ENCODE results near the gene TMEM37.

Gene TMEM37

DNA sequence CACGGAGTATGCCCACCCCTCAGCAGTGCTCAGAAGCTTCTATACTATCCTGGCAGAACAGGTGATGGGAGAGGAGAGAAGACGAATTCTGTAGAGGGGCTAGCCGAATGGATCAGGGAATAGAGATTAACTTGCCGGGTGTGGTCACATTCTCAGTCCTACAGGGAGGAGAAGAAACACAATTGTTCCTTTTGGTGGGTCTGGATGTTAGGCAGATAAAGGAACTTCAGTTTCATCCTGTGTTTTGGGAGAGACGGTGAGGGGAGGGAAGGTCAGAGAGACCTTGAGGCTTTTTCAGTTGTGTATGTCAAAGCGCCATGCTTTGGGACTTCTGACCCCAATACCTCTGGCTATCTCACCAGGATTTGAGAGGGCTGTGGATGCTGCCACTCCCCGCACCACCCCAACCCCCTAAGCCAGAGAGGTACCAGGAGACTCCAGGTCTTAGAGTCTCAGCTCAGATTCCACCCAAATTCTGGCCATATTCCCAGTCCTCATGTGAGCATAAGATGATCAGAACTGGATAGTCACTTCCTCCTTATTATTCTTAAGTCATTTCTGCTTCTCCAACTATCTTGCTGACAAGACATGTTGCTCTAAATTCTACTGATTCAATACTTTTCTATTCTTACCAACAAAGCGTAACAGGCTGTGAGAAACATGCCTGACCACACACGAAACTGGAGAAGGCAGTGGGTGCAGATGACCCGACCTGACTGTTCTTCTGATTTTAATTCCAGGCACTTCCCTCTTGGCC, 2.3 kb upstream of the TMEM37 start:
- H3K9me3 Mint-ChIP-seq, result no peaks in the 10 kb centered on the region
- H3K27ac Mint-ChIP-seq, result peak overlapping the region; percentile 70
- TF ChIP-seq, protein P1, sequence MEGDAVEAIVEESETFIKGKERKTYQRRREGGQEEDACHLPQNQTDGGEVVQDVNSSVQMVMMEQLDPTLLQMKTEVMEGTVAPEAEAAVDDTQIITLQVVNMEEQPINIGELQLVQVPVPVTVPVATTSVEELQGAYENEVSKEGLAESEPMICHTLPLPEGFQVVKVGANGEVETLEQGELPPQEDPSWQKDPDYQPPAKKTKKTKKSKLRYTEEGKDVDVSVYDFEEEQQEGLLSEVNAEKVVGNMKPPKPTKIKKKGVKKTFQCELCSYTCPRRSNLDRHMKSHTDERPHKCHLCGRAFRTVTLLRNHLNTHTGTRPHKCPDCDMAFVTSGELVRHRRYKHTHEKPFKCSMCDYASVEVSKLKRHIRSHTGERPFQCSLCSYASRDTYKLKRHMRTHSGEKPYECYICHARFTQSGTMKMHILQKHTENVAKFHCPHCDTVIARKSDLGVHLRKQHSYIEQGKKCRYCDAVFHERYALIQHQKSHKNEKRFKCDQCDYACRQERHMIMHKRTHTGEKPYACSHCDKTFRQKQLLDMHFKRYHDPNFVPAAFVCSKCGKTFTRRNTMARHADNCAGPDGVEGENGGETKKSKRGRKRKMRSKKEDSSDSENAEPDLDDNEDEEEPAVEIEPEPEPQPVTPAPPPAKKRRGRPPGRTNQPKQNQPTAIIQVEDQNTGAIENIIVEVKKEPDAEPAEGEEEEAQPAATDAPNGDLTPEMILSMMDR (IDR thresholded peaks at IDR 0.05), result no peak
- peaks cover 89% of the 10 kb centered on the region for H3K4me1 Mint-ChIP-seq
- no peak for DNase-seq
- H3K36me3 Mint-ChIP-seq (ENCODE audit: low read depth), result no peaks in the 10 kb centered on the region
- H3K4me3 Mint-ChIP-seq, result peak overlapping the region; percentile 21
- H3K27me3 Mint-ChIP-seq (ENCODE audit: low read depth, poor library complexity), result peaks cover 18% of the 10 kb centered on the region

DNA sequence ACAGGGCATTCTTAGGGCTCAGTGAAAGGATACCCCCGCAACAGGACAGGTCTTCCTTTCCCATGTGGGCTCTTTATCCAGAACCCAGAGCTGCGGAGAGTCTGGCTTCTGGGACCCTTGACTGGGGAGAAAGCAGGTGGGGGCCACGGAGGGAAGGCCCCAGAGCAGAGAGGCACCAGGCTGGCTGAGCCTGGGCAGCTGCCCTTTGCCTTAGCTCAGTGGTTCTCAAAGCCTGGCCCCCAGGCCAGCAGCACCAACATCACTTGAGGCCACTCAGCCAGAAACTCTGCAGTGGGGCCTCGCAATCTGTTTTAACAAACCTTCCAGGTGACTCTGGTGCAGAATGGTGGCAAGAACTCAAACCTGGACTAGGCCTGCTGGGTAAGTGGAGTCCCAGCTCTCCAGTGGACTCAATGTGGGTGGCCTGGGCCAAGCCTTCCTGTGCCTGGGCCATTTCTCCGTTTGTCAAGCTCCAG, 1.6 kb upstream of the TMEM37 start:
- Mint-ChIP-seq H3K4me1 (peaks cover 93% of the 10 kb centered on the region), H3K4me3 (peak overlapping the region; percentile 67), H3K27ac (peak overlapping the region; percentile 91), H3K27me3 (ENCODE audit: low read depth, poor library complexity) (peaks cover 18% of the 10 kb centered on the region), H3K9me3 (no peaks in the 10 kb centered on the region), H3K36me3 (ENCODE audit: low read depth) (no peaks in the 10 kb centered on the region)
- no peak for DNase-seq
- TF ChIP-seq, protein P1 (IDR thresholded peaks at IDR 0.05), result no peak

DNA sequence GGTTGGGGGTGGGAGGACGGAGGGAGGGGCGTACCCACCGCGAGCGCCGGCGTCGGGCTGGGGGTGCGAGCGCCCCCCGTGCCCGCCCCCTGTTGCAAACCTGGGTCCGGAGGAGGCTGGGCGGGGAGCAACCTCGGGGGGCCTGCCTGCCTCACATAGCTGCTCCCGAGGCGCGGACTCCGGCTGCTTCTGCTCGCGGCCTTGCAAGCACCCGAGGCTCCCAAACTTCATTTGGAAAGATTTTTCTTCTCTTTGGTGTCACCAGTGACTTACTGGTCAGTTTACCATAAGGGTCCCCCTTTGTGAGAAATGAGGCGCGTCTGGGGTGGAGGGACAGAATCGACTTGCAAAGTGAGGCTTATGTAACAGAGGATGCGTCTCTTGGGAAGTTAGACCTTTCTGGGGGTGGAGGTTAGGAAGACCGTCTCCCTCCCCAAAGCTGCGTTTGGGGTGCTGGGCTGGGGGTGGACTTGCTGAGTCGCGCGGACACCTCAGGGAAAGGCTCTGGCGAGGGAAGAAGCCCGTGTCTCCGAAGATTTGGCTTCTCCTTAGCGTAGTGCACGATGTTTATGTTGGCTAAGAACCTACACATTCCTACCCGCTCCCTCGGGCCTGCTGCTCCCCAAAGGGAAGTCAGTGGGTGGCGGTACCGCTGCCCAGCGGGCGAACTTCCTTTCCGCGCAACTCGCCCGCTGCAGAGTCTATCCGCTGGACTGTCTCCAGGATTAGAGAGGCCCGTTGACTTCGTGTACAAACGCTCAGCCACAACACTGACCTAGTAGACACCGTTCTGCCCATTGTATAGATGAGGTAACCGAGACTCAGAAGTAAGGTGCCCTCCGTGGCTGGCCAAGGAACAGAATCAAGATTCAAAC, 559 bp downstream of the TMEM37 start:
- peaks cover 25% of the 10 kb centered on the region for H3K27me3 Mint-ChIP-seq (ENCODE audit: low read depth, poor library complexity)
- no peaks in the 10 kb centered on the region for H3K9me3 Mint-ChIP-seq
- H3K4me3 Mint-ChIP-seq, result peak overlapping the region; percentile 82
- peaks cover 2% of the 10 kb centered on the region for H3K36me3 Mint-ChIP-seq (ENCODE audit: low read depth)
- DNase-seq, result no peak
- TF ChIP-seq, protein P1 (IDR thresholded peaks at IDR 0.05), result no peak
- H3K27ac Mint-ChIP-seq, result no peak overlapping the region
- H3K4me1 Mint-ChIP-seq, result peaks cover 83% of the 10 kb centered on the region

DNA sequence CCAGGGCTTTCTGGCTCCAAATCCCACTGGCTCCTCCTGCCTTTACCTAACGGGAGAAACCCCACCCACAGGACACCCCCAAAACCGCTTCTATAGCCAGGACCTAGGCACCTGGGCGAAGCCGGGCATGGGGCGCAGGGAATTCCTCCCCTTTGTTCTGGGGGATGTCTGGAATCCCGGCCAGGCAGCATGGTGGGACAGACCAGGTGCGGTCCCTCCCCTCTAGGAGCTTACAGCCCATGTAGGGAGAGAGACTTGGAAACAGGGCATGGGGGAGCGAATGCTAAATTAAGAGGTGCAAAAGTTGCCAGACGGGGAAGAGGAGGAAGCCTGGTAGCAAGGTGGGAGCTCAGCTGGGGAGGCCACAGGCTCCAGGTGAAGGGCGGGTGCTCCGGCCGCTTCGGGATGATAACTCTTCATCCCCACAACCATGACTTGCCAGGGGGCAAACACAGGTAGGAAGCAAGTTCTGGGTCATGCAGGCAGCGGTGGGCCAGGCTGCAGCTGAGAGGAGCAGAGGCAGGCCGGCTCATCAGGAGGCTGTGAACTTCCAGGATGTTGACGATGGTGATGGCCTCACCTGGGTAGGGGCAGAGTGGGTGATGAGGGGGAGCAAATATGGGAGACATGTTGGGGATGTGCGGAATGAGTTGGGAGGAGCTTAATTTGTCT, 1.3 kb downstream of the TMEM37 start:
- no peak for DNase-seq
- no peaks in the 10 kb centered on the region for H3K9me3 Mint-ChIP-seq
- TF ChIP-seq, protein P1 (IDR thresholded peaks at IDR 0.05), result no peak
- peaks cover 75% of the 10 kb centered on the region for H3K4me1 Mint-ChIP-seq
- H3K27ac Mint-ChIP-seq, result no peak overlapping the region
- H3K27me3 Mint-ChIP-seq (ENCODE audit: low read depth, poor library complexity), result peaks cover 20% of the 10 kb centered on the region
- peak overlapping the region; percentile 82 for H3K4me3 Mint-ChIP-seq
- H3K36me3 Mint-ChIP-seq (ENCODE audit: low read depth), result peaks cover 4% of the 10 kb centered on the region

DNA sequence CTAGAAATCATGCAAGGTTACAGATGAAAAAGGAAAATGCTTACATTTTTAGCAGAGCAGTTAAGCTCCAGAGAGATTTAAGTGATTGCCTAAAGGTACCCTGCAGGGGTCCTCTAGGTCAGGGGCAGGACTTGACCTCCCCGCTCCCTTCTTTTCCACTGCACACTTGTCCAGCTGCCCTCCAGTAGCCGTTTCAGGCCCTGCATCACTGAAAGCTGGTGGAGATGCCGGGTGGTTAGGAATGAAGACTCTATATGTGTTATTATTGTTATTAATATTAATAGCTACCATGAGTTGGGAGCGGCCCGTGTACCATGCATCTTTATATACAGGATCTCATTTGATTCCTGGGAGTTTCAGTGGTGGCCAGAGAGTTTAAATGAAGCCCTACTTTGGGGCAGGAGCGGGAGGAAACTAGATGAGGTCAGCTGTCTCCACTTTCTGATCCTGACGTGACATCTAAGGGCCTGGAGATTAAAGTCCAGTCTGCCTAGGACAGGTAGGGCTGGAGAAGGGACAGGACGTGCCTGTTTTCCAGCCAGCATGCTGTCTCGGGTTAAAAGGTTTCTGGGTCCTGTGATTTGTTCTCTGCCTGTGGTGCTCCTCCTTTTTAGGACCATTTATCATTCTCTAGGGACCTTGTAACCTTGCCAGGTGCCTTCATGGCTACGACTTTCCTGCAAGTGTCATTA, 2.1 kb downstream of the TMEM37 start:
- H3K36me3 Mint-ChIP-seq (ENCODE audit: low read depth), result peaks cover 4% of the 10 kb centered on the region
- H3K27me3 Mint-ChIP-seq (ENCODE audit: low read depth, poor library complexity), result peaks cover 20% of the 10 kb centered on the region
- TF ChIP-seq, protein P1 (IDR thresholded peaks at IDR 0.05), result no peak
- H3K9me3 Mint-ChIP-seq, result no peaks in the 10 kb centered on the region
- H3K27ac Mint-ChIP-seq, result no peak overlapping the region
- H3K4me3 Mint-ChIP-seq, result peak overlapping the region; percentile 82
- H3K4me1 Mint-ChIP-seq, result peaks cover 75% of the 10 kb centered on the region
- no peak for DNase-seq
